C1 segment of cervical spinal cord (tissue), 14 donors: ENCODE measurements around the gene C6orf89.

Experiments
- DNase-seq, 14 donors: peaks; one replicate each; lab custom pipeline; 2025; lab: John Stamatoyannopoulos, UW

The C6orf89 gene

DNA sequence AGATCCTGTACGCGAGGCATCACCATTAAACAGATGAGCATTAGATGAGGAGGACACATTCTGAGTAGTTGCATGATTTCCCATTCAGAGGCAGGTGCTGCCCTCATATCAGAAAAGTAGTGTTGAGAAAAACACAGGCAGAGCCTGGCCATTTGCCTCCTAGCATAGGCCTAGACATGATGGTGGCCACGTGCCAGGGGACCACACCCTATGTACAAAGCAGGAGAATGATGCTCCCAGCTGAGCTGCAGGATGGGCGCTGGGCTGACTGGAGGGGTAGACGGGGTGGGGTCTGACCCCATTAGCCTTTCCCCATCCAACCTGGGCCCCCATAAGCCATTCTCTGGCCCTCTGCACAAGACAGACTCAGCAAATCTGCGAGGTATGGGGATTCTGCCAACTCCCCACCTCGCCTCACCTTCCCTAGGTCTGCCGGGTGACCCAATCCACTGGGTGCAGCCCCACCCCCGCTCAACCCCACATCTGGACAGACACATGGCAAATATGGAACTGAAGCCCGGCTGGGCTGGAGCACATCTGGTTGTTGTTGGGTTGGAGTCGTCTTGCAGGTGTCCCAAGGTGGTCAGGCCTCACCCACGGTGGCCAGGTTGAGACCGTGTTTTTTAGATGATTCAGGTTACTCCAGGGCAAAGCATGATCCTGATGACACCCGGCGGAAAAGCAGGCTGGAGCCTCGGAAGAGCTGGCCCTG is 82.7 kb downstream of the C6orf89 start:
- DNase-seq = no peak

DNA sequence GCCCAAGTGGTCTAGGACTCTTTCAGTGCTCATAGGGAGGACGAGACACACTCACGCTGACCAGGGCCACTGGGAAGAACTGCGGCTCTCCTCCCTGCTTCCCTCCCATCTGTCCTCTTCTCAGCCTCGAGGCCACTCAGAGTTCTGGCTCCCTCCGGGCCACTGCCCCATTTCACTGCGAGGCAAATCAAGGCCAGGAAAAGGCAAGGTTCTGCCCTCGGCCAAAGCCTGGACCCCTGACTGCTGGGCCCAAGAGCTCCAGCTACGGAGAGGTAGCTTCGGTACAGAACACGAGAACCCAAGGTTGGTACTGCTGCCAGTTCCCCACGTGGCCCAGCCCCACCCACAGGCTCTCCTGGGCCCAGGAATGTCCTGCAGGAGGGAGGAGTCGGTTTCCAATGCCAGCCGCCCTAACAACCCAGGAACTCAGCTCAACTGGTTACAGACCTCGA is 83.5 kb downstream of the C6orf89 start:
- DNase-seq = no peak

DNA sequence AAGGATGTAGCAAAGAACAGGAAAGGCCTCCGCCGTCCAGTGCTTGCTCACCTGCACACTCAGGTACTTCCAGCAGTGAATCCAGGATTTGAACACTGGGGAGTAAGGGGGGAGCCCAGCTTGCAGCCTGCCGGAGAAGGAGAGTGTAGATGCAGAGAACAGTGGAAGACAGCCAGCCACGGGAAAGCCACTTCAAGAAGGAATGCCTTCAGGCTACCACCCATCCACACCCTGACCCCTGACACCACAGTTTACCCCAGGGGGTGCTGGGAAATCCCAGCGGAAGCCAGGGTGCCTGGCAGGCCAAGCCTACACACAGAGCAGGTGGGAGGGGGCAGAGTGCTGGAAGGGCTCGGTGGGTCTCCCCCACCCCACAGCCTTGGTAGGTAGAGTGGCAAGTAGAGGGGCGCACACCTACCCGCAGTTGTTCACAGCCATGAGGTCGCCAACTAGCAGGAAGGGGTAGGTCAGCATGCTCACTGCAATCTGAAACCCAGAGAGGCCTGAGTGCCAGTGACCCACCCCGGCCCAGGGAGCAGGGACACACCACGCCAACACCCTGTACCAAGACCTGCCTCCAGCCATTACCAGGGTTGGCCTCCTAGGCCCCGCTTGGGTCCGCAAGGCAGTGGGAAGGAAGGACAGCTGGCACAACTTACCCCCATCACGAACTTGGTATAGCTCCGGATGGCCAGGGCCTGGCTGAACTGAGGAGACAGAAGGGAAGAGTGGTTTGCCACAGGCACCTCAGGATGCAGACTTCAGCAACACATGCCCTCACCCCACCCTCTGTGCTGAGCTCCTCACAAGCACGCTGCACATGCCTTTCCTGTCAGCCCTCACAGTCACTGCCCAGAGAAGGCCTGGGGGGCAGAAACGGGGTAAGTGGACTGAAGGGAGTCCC is 84.5 kb downstream of the C6orf89 start:
- DNase-seq = no peak

DNA sequence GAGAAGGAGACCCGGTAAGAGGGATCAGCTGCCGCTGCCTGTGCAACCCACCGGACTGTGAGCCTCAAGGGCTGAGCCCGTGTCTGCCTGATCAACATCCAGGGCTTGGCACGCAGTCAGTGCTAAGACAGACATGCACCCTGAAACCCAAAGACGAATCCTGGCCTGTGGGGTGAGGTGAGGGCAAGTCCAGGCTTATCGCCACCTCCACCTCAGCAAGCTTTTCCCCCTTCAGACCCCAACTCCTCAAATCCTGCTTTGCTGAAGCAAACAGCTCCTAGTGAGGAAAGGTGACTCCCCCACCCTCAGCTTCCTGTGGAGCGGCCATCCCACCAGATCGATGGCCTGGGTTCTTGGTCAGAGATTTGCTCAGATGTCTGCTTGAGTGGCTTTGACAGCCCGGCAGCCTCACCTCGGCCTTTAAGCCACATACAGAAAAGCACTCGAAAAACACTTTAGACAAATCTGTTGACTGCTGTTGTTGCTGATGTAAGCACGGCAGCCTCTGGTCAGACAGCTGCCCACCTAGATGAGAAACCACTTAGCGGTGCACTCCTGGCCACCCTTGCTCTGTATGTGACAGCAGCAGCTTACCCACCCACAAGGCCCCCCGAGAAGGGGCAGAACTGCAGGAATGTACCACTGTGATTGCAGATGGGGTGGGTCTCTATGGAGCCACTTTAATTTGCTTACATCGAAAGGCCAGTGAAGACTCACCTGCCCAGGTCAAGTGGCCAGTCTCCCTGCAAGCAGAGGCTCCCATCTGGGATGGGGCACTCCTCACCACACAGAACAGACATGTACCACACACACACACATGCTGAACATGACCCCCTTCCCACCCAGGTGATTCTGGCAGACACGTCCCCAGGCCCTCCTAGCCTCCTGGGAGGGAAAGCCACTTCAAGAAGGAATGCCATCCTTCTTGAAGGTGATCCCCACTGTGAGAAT is 85.4 kb downstream of the C6orf89 start:
- DNase-seq = no peak

DNA sequence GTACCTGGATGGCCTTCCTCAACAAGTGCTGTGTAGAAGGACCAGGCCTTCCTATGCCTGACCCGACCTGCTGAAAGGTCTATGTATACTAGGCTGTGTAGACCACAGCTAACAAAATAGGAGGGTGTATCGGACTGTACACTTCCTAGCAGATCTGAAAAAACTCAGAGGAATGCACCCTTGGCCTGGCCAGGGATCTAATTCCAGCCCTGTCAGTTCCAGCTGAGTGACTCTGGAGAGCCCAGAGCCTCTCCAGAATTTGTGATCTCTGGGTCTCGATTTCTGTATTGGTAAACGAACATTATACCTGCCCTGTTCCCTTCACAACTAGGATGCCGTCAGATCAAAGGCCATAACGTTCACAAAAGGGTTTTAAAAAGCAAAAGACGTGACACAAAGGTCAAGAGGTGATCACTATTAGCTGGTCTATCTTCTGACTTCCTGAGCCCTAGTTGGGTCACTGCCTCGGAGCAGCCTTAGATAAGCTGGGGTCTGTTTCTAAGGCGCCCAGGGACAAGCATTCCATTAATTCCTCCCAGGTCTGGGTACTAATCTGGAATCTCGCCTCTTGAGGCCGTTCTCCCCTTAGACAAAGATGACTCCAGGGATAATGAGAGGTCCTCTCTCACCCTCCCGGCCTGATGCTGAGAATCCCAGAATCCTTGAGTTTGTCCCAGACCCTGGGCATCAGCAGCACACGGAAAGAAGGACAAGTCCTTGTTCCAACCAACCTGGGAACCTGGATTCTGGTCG is 86.3 kb downstream of the C6orf89 start:
- DNase-seq = no peak

DNA sequence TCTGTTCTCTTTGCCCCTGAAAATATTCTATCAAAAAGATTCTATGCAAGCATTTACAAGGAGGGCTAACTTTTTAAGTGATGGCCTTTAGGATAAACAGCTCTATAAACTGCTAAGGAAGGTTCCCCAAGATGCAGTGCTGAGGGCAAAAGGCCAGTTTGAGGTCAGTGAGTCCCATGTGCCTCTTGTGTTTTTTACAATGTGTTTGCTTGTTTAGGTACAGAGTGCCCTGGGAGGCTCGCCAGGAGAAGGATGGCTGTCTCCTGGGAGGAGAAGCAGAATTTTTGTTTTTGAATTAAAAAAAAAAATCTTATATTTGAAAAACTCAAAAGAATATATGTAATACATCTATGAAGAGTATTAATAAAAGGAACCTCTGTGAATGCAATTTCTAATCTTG is 87.4 kb downstream of the C6orf89 start:
- DNase-seq = no peak

DNA sequence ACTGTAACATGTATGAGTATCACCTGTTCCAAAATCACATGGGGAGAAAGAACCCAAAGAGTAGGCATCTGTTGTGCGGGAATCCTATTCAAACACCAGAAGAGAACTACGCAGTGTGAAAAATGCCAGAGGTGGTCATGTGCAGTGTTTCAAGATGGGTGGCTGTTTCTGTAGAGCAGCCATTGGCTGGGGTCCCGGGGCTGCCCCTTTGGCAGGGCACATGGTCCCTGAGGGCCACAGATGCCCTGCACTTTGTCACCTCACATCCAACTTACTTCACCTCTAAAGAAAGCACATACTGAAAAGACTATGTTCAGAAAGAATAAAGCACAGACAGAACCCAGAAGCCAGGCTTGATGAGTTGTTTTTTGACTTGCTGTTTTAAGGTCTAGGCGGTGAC is 87.9 kb downstream of the C6orf89 start:
- DNase-seq = no peak

DNA sequence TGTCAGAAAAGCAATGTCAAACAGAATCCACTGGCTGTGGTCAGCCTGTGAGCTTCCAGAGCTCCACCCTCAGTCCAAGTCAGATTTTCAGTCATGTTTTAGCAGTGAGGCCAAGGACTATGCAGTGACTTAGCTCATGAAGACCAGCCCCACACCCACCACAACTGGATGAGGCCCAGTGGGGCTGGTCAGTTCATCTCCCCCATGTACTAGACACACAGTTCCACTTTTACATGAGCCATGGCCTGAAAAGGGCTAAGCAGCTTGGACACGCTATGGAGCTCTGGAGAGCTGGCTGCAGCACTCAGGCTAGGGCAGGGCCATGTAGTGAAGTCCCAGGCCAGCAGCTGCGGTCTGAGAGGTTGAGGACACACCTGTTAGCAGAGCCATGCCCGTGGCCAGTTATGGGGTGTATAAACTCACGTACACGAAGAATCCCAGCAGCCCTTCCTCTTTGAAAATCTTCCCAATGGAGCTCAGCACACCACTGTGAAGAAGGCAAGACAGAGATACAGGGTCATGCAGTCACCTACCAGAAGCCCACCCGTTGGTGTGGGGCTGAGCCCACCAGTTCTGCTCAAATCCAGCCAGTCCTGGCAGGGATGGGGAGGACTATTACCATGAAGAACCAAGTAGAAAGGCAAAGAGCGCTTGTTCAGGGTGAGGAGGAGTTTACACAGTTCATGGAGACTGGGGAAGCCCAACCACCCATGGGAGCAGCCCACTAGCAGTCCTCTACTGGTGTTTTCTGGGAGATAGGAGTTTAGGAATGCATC is 89.7 kb downstream of the C6orf89 start:
- DNase-seq = no peak

DNA sequence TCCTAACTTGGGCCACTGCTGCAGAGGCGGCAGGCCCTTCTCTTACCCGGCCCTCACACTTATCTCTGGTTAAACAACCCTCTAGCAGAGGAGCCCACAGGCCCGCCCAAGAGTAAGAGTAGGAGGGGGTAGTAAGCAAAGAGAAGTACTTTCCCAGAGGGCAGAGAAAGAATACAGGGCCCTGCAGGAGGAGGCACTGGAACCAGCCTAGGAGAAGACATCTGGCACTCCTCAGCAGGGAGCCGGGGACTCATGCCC is 90.2 kb downstream of the C6orf89 start:
- no peak for DNase-seq

DNA sequence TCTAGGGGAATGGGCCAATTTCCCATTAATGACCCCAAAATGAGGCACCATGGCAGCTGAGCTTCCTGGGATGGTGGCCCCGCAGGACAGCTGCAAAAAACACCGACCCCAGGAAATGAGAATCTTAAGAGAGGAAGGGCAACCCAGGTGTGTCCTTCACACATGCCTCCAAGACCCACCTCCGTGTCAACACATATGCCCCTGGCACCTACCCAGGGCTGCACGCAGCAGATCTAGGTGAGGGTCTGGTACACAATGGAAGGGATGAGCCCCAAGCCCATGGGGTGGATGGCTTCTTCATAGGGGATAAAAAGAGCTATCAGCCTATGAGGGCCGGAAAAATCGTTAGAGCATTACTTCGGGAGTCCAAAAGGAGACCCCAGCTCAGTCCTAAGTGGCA is 90.8 kb downstream of the C6orf89 start:
- DNase-seq = no peak

DNA sequence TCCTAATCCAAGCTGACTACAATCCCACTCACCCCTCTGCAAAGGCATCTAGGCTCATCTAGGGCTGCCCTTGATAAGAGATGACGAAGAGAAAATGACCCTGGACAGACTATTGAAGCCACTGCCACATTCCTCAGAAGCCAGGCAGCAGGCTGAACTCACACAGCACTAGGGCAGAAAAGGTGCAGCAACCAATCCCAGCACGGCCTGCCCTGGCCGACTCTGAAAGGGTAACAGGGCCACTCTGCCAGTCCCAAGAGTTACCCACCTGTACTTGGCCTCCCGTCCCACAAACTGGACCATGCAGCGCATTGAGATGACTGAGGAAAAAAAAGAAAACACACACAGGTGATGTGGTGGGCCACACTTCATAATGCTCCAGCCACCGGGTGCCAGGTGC is 91.2 kb downstream of the C6orf89 start:
- DNase-seq = no peak

DNA sequence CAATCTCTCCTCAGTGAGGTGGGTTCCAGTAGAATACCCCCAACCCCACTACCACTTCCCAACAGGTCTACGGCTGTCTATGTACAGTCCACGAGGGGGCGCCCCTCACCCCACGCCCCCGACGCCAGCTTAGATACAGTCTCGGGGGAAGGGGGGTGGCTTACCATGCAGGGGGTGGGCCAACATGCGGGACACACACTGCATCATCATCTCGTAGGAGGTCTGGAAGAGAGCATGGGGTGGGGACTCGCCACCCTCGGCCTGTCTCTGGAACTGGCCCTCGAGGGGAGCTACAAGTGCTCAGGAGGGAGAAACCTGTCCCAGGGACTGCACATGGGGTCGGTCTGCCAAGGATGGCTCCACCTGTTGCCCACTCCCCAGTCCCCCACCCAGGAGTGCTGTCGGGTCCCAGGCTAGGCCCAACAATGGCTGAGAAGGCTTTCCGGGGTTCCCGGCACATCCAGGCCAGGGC is 91.8 kb downstream of the C6orf89 start:
- no peak for DNase-seq
